Activated naive CD8-positive, alpha-beta T cell treated with anti-CD3 and anti-CD28 coated beads for 36 hours (primary cell): ENCODE results near the gene FRS2. TPM values are rescaled to one million over a fixed set of nuclear protein-coding genes. Genes with fewer than 3 reads are reported as not detected.

ENCODE experiments used
- DNase-seq: peaks from one replicate; pipeline ENCODE4 v3.0.0; 2021
- H3K27ac Mint-ChIP-seq: one replicate; pipeline ENCODE4 v1.8.0; 2022; ENCODE audit warnings: mild to moderate bottlenecking, moderate library complexity, mixed read lengths
- H3K27me3 Mint-ChIP-seq: one replicate; pipeline ENCODE4 v1.8.0; 2022; ENCODE audit warnings: mild to moderate bottlenecking, mixed read lengths
- H3K36me3 Mint-ChIP-seq: one replicate; pipeline ENCODE4 v1.8.0; 2021; ENCODE audit warnings: mild to moderate bottlenecking, mixed read lengths
- H3K4me1 Mint-ChIP-seq: one replicate; pipeline ENCODE4 v1.8.0; 2021; ENCODE audit warnings: mixed read lengths
- H3K4me3 Mint-ChIP-seq: one replicate; pipeline ENCODE4 v1.8.0; 2022; ENCODE audit warnings: mild to moderate bottlenecking, moderate library complexity, mixed read lengths
- H3K9me3 Mint-ChIP-seq: one replicate; pipeline ENCODE4 v1.8.0; 2022; ENCODE audit warnings: mixed read lengths
- total RNA-seq, 2 experiments: library from RNA; stranded (reverse); gene quantifications; one replicate each; pipeline ENCODE4 v1.2.3, GENCODE V29; 2021

The FRS2 gene
- total RNA-seq, 2 experiments from 2014 or later, result 10.0 to 10.9 TPM

- Mint-ChIP-seq H3K27me3 (peaks cover 10% of the 10 kb centered on the region), H3K36me3 (no peaks in the 10 kb centered on the region), H3K4me3 (no peak overlapping the region), H3K4me1 (no peaks in the 10 kb centered on the region), H3K9me3 (no peaks in the 10 kb centered on the region), H3K27ac (no peak overlapping the region)
- no peak for DNase-seq
These were observed 150.7 kb downstream of the FRS2 start for GRCh38 chr12:69620921-69621320.

GRCh38 chr12:69621551-69621950 lies 151.4 kb downstream of the FRS2 start:
- Mint-ChIP-seq H3K27me3 (peaks cover 6% of the 10 kb centered on the region), H3K36me3 (no peaks in the 10 kb centered on the region), H3K4me1 (no peaks in the 10 kb centered on the region), H3K9me3 (no peaks in the 10 kb centered on the region), H3K27ac (no peak overlapping the region), H3K4me3 (no peak overlapping the region)
- DNase-seq, result no peak

- DNase-seq, result no peak
- Mint-ChIP-seq H3K27ac (no peak overlapping the region), H3K4me1 (no peaks in the 10 kb centered on the region), H3K27me3 (no peaks in the 10 kb centered on the region), H3K36me3 (no peaks in the 10 kb centered on the region), H3K4me3 (no peak overlapping the region), H3K9me3 (no peaks in the 10 kb centered on the region)
These were observed 153.8 kb downstream of the FRS2 start for GRCh38 chr12:69623970-69624369.

DNA sequence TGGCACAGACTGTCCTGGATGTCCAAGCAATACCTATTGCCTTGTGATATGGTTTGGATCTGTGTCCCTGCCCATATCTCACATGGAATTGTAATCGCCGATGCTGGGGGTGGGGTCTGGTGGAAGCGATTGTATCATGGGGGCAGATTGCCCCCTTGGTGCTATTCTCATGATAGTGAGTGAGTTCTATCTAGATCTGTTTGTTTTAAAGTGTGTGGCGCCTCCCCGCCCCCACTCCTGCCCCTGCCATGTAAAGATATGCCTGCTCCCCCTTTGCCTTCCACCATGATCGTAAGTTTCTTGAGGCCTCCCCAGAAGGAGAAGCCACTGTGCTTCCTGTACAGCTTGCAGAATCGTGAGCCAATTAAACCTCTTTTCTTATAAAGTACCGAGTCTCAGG lies 157.3 kb downstream of the FRS2 start:
- no peaks in the 10 kb centered on the region for H3K27me3 Mint-ChIP-seq
- H3K36me3 Mint-ChIP-seq, result no peaks in the 10 kb centered on the region
- no peak for DNase-seq
- H3K9me3 Mint-ChIP-seq, result no peaks in the 10 kb centered on the region
- H3K4me1 Mint-ChIP-seq, result peaks cover 3% of the 10 kb centered on the region
- no peak overlapping the region for H3K27ac Mint-ChIP-seq
- H3K4me3 Mint-ChIP-seq, result no peak overlapping the region

Other genes with a start within 250 kb of the FRS2 start
- 100 to 1,000 TPM; 124 to 133 TPM for gene CPSF6, start 230.8 kb upstream of the FRS2 start, total RNA-seq
- gene LYZ, start 122.0 kb upstream of the FRS2 start, total RNA-seq, result not detected
- 10 to 100 TPM; 58.1 to 59.7 TPM for gene YEATS4, start 110.6 kb upstream of the FRS2 start, total RNA-seq
- gene CCT2, start 115.1 kb downstream of the FRS2 start, total RNA-seq, result 100 to 1,000 TPM; 484 to 501 TPM
- not detected for gene LRRC10, start 140.5 kb downstream of the FRS2 start, total RNA-seq
- not detected for gene BEST3, start 228.9 kb downstream of the FRS2 start, total RNA-seq